NT2/D1 (cell line): ENCODE data around the gene CA11.

Experiments
- DNase-seq: peaks from one replicate; pipeline ENCODE4 v3.0.0-alpha.2; 2011; ENCODE audit warnings: low read depth, low spot score
- H3K27me3 ChIP-seq: 2 replicates; pipeline ENCODE4 v1.6.0; 2011; ENCODE audit warnings: mild to moderate bottlenecking; ENCODE audit not compliant: insufficient read length, insufficient read depth
- H3K36me3 ChIP-seq: 2 replicates; pipeline ENCODE4 v1.6.1; 2011; ENCODE audit warnings: mild to moderate bottlenecking, low read length, mixed read lengths; ENCODE audit not compliant: insufficient read depth, insufficient read length
- H3K4me1 ChIP-seq: 2 replicates; pipeline ENCODE4 v1.5.1; 2011; ENCODE audit not compliant: insufficient read depth, insufficient read length
- H3K4me3 ChIP-seq: 2 replicates; pipeline ENCODE4 v1.5.1; 2011; ENCODE audit warnings: low read depth; ENCODE audit not compliant: insufficient read length
- H3K9ac ChIP-seq: 2 replicates; pipeline ENCODE4 v1.6.0; 2011; ENCODE audit warnings: low read depth; ENCODE audit not compliant: insufficient read length
- H3K9me3 ChIP-seq: 2 replicates; pipeline ENCODE4 v1.5.1; 2011; ENCODE audit warnings: mild to moderate bottlenecking, low read length; ENCODE audit not compliant: insufficient read depth
- SUZ12 ChIP-seq: IDR thresholded peaks from 2 replicates; pipeline ENCODE4 v1.6.1; 2011; ENCODE audit not compliant: insufficient read length, insufficient read depth; ENCODE audit errors: extremely low read depth
- YY1 ChIP-seq: IDR thresholded peaks from 2 replicates; pipeline ENCODE4 v1.6.1; 2011; ENCODE audit not compliant: insufficient read length, insufficient read depth
- ZNF274 ChIP-seq: IDR thresholded peaks from 2 replicates; pipeline ENCODE4 v1.6.1; 2011; ENCODE audit warnings: mild to moderate bottlenecking, low read depth, low read length

Gene CA11

DNA sequence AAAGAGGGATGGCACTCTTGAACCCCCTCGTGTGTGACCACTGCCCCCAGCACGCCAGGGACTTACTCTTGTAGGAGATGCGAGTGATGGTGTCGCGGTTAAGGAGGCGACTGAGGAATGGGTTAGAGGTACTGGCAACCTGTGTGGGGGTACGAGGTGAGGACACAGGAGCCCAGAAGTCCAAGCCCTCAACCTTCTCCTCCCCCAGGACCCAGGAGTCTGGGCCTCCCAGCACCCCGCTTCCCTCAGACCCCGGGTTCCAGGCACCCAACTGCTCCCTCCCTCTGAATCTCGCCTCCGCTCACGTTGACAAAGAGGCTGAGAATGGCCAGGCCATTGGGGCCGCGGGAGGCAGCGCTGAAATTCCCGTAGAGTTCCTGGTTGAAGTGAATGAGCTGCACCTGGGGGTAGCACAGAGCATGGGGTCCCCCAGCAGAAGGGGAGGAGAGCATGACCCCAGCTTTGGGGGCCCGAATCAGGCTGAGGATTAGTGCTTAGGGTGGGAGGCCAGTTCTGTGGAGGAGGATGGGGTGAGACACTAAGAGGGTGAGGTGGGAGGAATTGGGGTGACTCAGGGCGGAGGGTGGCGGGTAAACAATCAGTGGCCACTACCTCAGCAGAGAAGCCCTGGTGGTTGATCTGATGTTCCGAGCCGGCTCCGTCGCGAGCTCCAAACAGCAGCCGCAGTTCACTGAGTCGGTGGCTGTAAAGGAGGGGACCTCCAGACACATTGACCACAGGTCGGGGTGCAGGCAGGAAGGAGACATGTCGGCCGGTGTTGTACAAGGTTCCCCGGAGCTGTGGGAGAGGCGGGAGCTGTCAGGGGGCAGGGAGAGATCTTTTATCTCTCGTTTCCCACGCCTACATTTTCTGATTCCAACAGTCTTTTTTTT lies 6.3 kb downstream of the CA11 start:
- Histone ChIP-seq H3K9me3 (no peaks in the 10 kb centered on the region), H3K4me1 (peaks cover 7% of the 10 kb centered on the region), H3K4me3 (peak overlapping the region; percentile 36), H3K27me3 (peaks cover 26% of the 10 kb centered on the region), H3K36me3 (no peaks in the 10 kb centered on the region), H3K9ac (peak overlapping the region; percentile 72)
- TF ChIP-seq ZNF274 (no peak), SUZ12 (no peak), YY1 (no peak)
- DNase-seq: no peak

DNA sequence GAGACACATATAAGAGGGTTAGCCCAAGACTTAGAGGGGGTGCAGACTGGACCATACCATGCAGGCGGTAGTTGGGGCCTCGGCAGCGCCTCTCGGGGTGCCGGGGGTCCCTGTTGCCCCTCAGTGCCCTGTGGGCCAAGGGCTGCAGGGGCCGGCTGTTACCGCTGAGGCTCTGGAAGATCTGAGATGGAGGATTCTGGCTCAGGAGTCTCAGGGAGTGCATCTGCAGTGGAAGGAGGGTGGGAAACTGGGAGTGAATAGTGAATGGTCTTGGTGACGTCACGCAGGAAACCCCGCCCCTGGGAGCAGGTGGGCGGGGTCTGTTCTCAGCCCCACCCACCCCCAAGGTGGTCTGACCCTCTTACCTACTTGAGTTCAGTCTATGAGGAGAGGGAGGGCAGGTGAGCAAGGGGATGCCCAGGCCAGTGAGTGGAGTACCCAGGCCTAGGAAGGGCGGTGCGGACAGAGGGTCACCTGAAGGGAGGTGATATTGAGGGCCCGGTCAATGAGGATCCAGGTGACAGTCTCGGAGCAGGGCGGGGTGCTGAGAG lies 7.1 kb downstream of the CA11 start:
- Histone ChIP-seq H3K9ac (peak overlapping the region; percentile 72), H3K9me3 (no peaks in the 10 kb centered on the region), H3K36me3 (no peaks in the 10 kb centered on the region), H3K4me1 (peaks cover 4% of the 10 kb centered on the region), H3K27me3 (peaks cover 26% of the 10 kb centered on the region), H3K4me3 (peak overlapping the region; percentile 36)
- no peak for DNase-seq
- no peak for TF ChIP-seq ZNF274
- no peak for TF ChIP-seq SUZ12
- TF ChIP-seq YY1: no peak

DNA sequence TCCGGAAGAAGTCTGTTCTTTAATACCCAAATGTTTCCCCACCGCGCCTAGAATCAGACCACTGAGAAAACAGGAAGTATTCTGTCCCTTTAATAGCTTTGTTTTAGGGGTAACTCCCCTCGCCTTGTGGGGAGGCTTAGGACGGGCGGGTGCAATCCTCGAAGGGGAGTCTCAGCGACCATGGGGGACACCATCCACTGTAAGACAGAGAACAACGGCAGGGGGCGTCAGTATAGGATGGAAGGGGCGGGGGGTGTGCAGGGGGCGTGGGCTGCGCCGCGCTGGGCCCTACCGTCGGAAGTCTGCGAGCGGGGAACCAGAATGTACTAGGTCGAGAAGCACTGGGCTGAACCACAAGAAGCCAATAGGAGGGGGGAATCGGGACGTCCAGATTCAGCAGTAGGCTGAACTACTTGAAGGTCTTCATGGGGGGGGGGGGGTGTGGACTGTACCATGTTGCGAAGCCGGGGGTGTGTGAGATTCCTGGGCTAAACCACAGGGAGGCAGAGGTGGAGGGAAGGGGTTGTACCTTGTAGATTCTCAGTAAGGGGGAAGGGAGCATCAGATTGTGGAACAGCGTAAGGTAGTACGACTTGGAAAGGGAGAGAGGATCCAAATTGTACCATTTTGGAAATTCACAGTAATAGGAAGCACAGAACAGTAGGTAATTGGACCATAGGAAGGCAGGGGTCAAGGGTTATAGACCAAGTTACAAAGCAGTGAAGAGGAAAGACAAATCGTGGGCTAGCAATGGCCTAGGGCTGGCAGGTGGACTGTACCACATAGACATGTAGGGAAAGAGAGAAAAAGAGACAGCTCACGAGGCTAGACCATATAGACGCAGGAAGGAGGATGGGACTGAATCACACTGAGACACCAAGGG lies 7.8 kb downstream of the CA11 start:
- H3K9me3 ChIP-seq: no peaks in the 10 kb centered on the region
- H3K4me3 ChIP-seq: peak overlapping the region; percentile 30
- peaks cover 4% of the 10 kb centered on the region for H3K4me1 ChIP-seq
- TF ChIP-seq ZNF274 (no peak), YY1 (no peak), SUZ12 (no peak)
- peak; percentile 64 for DNase-seq
- H3K9ac ChIP-seq: peak overlapping the region; percentile 61
- no peaks in the 10 kb centered on the region for H3K36me3 ChIP-seq
- H3K27me3 ChIP-seq: peaks cover 26% of the 10 kb centered on the region

- DNase-seq: peak; percentile 92
- Histone ChIP-seq H3K36me3 (no peaks in the 10 kb centered on the region), H3K9me3 (no peaks in the 10 kb centered on the region), H3K9ac (peak overlapping the region; percentile 61), H3K4me1 (peaks cover 10% of the 10 kb centered on the region), H3K4me3 (peak overlapping the region; percentile 30), H3K27me3 (peaks cover 26% of the 10 kb centered on the region)
- TF ChIP-seq ZNF274 (no peak), YY1 (no peak), SUZ12 (no peak)
These were observed 8.5 kb downstream of the CA11 start for GRCh38 chr19:48637449-48637947.

DNA sequence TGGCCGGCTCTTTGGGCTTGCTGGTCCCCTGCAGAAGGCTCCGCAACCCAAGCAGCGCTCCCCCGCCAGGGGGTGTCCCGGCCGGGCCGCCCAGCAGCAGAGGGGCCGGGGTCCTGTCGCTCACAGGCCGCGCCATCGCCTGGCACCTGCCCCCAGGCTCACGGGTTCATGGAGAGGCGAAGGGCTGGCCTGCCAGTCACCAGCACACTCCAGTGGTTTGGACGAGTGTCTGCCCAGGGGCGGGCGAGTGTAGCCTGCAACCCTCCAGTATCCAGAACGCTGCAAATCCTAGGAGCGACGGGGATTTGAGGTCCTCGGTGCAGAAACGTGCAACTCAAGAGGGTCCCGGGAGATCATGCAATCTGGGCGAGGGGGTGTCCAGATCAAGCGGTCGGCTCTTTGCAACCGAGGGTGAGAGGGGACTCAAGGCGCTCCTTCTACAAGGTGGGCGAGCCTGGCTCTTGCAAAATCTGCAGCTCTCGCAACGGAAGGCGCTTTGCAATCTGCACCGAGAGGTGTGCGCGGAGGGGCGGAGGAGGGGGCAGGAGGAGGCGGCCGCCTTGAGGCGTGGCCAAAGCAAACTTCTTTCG lies 9.0 kb downstream of the CA11 start, which contains the start of gene DBP:
TSS of gene DBP (minus strand) at position 521 of the 590 bp plus-strand sequence. CDS start at position 136, 385 bp downstream.
- H3K4me3 ChIP-seq: peak within 1 kb of the TSS; percentile 59
- DNase-seq: no peak
- H3K4me1 ChIP-seq: peaks cover 12% of the 10 kb centered on the region
- H3K27me3 ChIP-seq: peaks cover 26% of the 10 kb centered on the region
- TF ChIP-seq ZNF274: no peak
- TF ChIP-seq SUZ12: no peak
- no peak for TF ChIP-seq YY1
- no peaks in the 10 kb centered on the region for H3K36me3 ChIP-seq
- H3K9ac ChIP-seq: peak within 1 kb of the TSS; percentile 77
- no peaks in the 10 kb centered on the region for H3K9me3 ChIP-seq

- H3K4me3 ChIP-seq: peak overlapping the region; percentile 59
- TF ChIP-seq SUZ12: no peak
- no peak for TF ChIP-seq ZNF274
- no peak for TF ChIP-seq YY1
- DNase-seq: no peak
- peaks cover 26% of the 10 kb centered on the region for H3K27me3 ChIP-seq
- H3K36me3 ChIP-seq: no peaks in the 10 kb centered on the region
- peak overlapping the region; percentile 77 for H3K9ac ChIP-seq
- H3K4me1 ChIP-seq: peaks cover 12% of the 10 kb centered on the region
- no peaks in the 10 kb centered on the region for H3K9me3 ChIP-seq
These were observed 9.8 kb downstream of the CA11 start for GRCh38 chr19:48635966-48636858.
